CD4-positive, alpha-beta T cell treated with Interleukin-15 for 4 hours (primary cell): ENCODE measurements around the gene INCA1.

Experiments
- DNase-seq: peaks from one replicate; pipeline ENCODE4 v3.0.0-alpha.2; 2020; ENCODE audit warnings: low spot score

The INCA1 gene

GRCh38 chr17:4948166-4948930 is 49.0 kb downstream of the INCA1 start, which contains the start of gene PFN1:
TSS of gene PFN1 (minus strand) at chr17:4948530. CDS start at chr17:4948394, 136 bp downstream.
- DNase-seq, result peak; percentile 94

- peak; percentile 64 for DNase-seq
These were observed 49.7 kb downstream of the INCA1 start for GRCh38 chr17:4947411-4948165.

GRCh38 chr17:4947010-4947410 is 50.3 kb downstream of the INCA1 start:
- DNase-seq, result no peak

GRCh38 chr17:4946312-4946976 is 50.9 kb downstream of the INCA1 start:
- DNase-seq, result no peak

GRCh38 chr17:4945944-4946280 is 51.4 kb downstream of the INCA1 start:
- no peak for DNase-seq

- DNase-seq, result peak; percentile 85
These were observed 52.0 kb downstream of the INCA1 start for GRCh38 chr17:4945176-4945943.

- DNase-seq, result no peak
These were observed 52.7 kb downstream of the INCA1 start for GRCh38 chr17:4944554-4945175.

GRCh38 chr17:4944163-4944553 is 53.2 kb downstream of the INCA1 start:
- DNase-seq, result peak; percentile 62

- no peak for DNase-seq
These were observed 54.4 kb downstream of the INCA1 start for GRCh38 chr17:4942760-4943508.

- no peak for DNase-seq
These were observed 56.1 kb downstream of the INCA1 start for GRCh38 chr17:4941319-4941610.

GRCh38 chr17:4940555-4941318 is 56.6 kb downstream of the INCA1 start:
- DNase-seq, result no peak

- DNase-seq, result peak; percentile 99
These were observed 57.3 kb downstream of the INCA1 start, which contains the start of the genes RNF167 and SLC25A11 for GRCh38 chr17:4939796-4940554. TSS of gene RNF167 (plus strand) at chr17:4940268. CDS start at chr17:4940910, 642 bp downstream. TSS of gene SLC25A11 (minus strand) at chr17:4940046. CDS start at chr17:4939910, 136 bp downstream.

- DNase-seq, result no peak
These were observed 57.9 kb downstream of the INCA1 start for GRCh38 chr17:4939546-4939795.

GRCh38 chr17:4938688-4939545 is 58.4 kb downstream of the INCA1 start:
- no peak for DNase-seq
